WERI-Rb-1 (cell line): ENCODE data around the gene TNFRSF19.

ENCODE experiments used
- DNase-seq: peaks from one replicate; pipeline ENCODE4 v3.0.0-alpha.2; 2020
- H3K27ac ChIP-seq: fragments of 250-450 bp; sonication (Bioruptor Pico); 2 replicates; pipeline ENCODE4 v1.5.1; 2020; ENCODE audit warnings: mild to moderate bottlenecking, moderate library complexity
- H3K27me3 ChIP-seq: fragments of 250-450 bp; sonication (Bioruptor Pico); 2 replicates; pipeline ENCODE4 v1.5.1; 2021; ENCODE audit warnings: mild to moderate bottlenecking, low read depth, moderate library complexity; ENCODE audit not compliant: insufficient read depth, severe bottlenecking
- H3K36me3 ChIP-seq: fragments of 250-450 bp; sonication (Bioruptor Pico); 2 replicates; pipeline ENCODE4 v1.5.1; 2020; ENCODE audit warnings: mild to moderate bottlenecking, moderate library complexity
- H3K4me3 ChIP-seq: 2 replicates; pipeline ENCODE4 v1.5.1; 2011; ENCODE audit warnings: low read depth, mild to moderate bottlenecking, control low read depth, low read length
- H3K9me3 ChIP-seq: fragments of 250-450 bp; sonication (Bioruptor Pico); 2 replicates; pipeline ENCODE4 v1.5.1; 2021; ENCODE audit warnings: mild to moderate bottlenecking, moderate library complexity; ENCODE audit not compliant: severe bottlenecking
- CTCF ChIP-seq: IDR thresholded peaks from 2 replicates; pipeline ENCODE4 v1.5.1; 2011; ENCODE audit warnings: low read depth, mild to moderate bottlenecking, control low read depth, inconsistent platforms, low read length

Gene TNFRSF19

GRCh38 chr13:23627410-23627809, 57.2 kb downstream of the TNFRSF19 start:
- Histone ChIP-seq H3K27me3 (no peaks in the 10 kb centered on the region), H3K4me3 (no peak overlapping the region), H3K27ac (no peak overlapping the region), H3K9me3 (no peaks in the 10 kb centered on the region), H3K36me3 (no peaks in the 10 kb centered on the region; the same call in 1 of the 2 replicates)
- no peak for TF ChIP-seq CTCF
- no peak for DNase-seq

- H3K9me3 ChIP-seq: no peaks in the 10 kb centered on the region
- H3K4me3 ChIP-seq: no peak overlapping the region
- DNase-seq: peak; percentile 38
- H3K27me3 ChIP-seq: no peaks in the 10 kb centered on the region
- no peak overlapping the region for H3K27ac ChIP-seq
- TF ChIP-seq CTCF: peak; percentile 45
- no peaks in the 10 kb centered on the region; the same call in 1 of the 2 replicates for H3K36me3 ChIP-seq
Measured at GRCh38 chr13:23628250-23628649, 58.0 kb downstream of the TNFRSF19 start.

GRCh38 chr13:23628765-23629565, 58.8 kb downstream of the TNFRSF19 start:
- no peak overlapping the region for H3K4me3 ChIP-seq
- no peak overlapping the region; the same call in 1 of the 2 replicates for H3K27ac ChIP-seq
- no peak for TF ChIP-seq CTCF
- no peak for DNase-seq
- no peaks in the 10 kb centered on the region for H3K27me3 ChIP-seq
- H3K36me3 ChIP-seq: no peaks in the 10 kb centered on the region; the same call in 1 of the 2 replicates
- H3K9me3 ChIP-seq: no peaks in the 10 kb centered on the region

- TF ChIP-seq CTCF: no peak
- no peaks in the 10 kb centered on the region for H3K27me3 ChIP-seq
- DNase-seq: no peak
- H3K36me3 ChIP-seq: no peaks in the 10 kb centered on the region; the same call in 1 of the 2 replicates
- H3K4me3 ChIP-seq: no peak overlapping the region
- H3K9me3 ChIP-seq: no peaks in the 10 kb centered on the region
- H3K27ac ChIP-seq: peak overlapping the region; percentile 16
Measured at GRCh38 chr13:23629566-23630272, 59.5 kb downstream of the TNFRSF19 start.

- DNase-seq: peak; percentile 94
- Histone ChIP-seq H3K4me3 (peak overlapping the region; percentile 32), H3K27ac (peak overlapping the region; percentile 83), H3K9me3 (no peaks in the 10 kb centered on the region), H3K36me3 (no peaks in the 10 kb centered on the region; the same call in 1 of the 2 replicates), H3K27me3 (no peaks in the 10 kb centered on the region)
- no peak for TF ChIP-seq CTCF
Measured at GRCh38 chr13:23630349-23631093, 60.3 kb downstream of the TNFRSF19 start.
